Activated CD8-positive, alpha-beta memory T cell treated with anti-CD3 and anti-CD28 coated beads, Interleukin-2, amount 50 U/mL, for 4 hours (primary cell): ENCODE results near the gene OR2K2.
"Not testable (repeated sequence)": the region's sequence is repeated elsewhere in the genome, so short reads cannot be mapped to it uniquely, and the experiment has no call there.

ENCODE experiments used
- DNase-seq: peaks from one replicate; pipeline ENCODE4 v3.0.0-alpha.2; 2020

The OR2K2 gene

DNA sequence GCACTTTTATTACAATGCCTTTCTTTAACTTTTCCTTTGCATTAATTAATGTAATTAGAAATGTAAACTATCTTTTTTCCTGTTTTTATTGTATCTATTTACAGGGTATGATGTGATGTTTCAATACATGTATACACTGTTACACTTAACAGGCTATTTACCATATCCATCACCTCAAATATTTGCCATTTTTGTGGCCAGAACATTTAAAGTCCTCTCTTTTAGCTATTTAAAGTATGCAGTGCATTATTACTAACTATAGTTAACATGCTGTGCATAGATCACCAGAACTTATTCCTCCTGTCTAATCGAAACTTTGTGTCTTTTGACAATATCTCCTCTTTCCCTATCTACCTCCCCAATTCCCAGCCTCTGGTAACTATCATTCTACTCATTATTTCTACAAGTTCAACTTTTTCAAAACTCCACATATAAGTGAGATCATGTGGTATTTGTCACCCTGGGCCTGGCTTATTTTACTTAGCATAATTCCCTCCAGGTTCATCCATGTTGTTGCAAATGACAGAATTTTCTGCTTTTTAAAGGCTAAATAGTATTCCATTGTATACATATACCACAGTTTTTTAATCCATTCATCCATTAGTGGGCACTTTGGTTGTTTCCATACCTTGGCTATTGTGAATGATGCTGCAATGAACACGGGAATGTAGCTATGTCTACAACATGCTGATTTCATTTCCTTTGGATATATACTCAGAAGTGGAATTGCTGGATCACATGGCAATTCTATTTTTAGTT is 32.8 kb downstream of the OR2K2 start:
- DNase-seq: no peak

DNA sequence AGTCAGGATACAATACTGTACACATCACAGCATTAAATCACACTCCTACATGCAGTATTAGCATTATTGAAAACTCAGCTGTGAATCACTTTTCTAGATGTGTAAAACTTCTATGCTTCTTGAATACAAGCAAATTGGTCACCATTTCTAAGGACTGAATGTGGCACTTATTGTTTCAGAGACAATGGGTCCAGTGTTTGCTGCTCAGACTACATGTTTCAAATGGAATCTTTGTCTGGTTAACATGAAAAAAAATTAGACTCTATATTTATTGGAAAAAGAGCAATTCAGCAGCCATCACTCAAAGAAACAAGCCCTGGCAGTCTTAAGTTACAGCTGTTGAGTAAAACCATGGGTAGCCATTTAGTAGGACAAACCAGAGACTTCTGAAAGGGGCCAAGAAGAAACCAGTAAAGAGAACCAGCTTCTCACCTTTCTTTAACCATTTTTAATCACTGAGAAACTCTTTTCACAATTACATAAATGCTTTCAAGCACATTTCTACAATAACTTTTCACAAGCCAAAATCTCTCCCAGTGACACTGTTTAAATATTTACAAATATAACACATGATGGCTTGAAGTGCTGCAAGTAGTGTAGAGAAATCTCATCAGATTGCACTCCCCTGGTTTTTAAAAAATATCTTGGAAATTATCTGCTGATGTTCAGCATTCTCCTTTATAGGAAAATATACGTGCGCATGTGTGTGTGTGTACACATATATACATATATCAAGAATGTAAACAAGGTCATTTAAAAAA is 35.2 kb downstream of the OR2K2 start:
- DNase-seq: no peak

DNA sequence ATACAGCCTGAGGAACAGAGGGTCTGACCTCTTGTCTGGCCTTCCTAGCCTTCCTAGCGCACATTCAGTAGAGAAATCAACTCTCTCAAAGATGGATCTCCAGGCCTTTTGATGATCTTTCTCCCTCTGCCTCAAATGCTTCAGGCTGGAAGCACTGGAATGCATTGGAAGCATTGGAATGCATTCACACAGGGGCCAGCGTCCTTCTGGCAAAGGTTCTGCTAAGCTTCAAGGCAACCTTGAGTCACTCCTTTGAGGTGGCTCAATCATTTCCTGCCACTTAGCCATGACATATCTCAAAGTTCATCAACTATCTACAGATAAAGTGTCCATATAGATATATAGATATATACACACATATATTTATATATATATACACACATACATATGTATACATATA is 42.9 kb downstream of the OR2K2 start:
- no peak for DNase-seq

DNA sequence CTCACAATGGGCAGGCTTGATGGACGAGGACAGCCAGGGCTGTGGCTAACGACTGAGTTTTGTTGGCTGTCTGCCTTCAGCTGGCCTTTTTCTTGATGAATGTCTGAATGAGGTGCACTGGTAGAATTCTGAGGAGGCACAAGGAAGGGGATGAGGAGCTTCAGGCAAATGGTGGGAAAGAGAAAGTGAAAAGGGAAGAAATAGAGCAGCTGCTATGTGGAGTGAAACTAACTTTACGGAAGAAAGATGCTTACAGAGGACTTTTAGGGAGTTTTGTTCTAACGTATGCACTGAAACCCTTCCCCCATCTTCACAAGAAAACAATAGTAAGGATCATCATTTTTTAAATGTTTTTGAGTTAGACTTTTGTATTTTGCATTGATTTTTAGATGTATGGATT is 45.3 kb downstream of the OR2K2 start:
- DNase-seq: no peak

- no peak for DNase-seq
Observed at GRCh38 chr9:111282845-111283244, 47.2 kb downstream of the OR2K2 start.

- not testable (repeated sequence) for DNase-seq
Observed at GRCh38 chr9:111280795-111281194, 49.2 kb downstream of the OR2K2 start.
